GM23248 (cell line): Measurements from ENCODE around the gene SPATA2L.
"Not testable (repeated sequence)": the region's sequence is repeated elsewhere in the genome, so short reads cannot be mapped to it uniquely, and the experiment has no call there.

Source experiments
- EZH2 ChIP-seq: fragments of 200-600 bp; sonication (generic); IDR thresholded peaks from 2 replicates; pipeline ENCODE4 v1.6.1; 2018; ENCODE audit warnings: antibody characterized with exemption, mild to moderate bottlenecking; ENCODE audit not compliant: insufficient read depth, poor library complexity, severe bottlenecking
- EZH2phosphoT487 ChIP-seq: fragments of 200-600 bp; sonication (generic); IDR thresholded peaks from 2 replicates; pipeline ENCODE4 v1.6.1; 2018; ENCODE audit warnings: antibody characterized with exemption, moderate library complexity, mild to moderate bottlenecking, low read depth; ENCODE audit not compliant: insufficient read depth

- TF ChIP-seq EZH2, EZH2phosphoT487: not testable (repeated sequence)
Observed at GRCh38 chr16:89698717-89699116, 2.8 kb downstream of the SPATA2L start.
